ENCODE measurements around the gene GOPC.

GOPC gene

GRCh38 chr6:117548797-117549301 is 53.5 kb downstream of the GOPC start:
- TF ChIP-seq, protein P1, sequence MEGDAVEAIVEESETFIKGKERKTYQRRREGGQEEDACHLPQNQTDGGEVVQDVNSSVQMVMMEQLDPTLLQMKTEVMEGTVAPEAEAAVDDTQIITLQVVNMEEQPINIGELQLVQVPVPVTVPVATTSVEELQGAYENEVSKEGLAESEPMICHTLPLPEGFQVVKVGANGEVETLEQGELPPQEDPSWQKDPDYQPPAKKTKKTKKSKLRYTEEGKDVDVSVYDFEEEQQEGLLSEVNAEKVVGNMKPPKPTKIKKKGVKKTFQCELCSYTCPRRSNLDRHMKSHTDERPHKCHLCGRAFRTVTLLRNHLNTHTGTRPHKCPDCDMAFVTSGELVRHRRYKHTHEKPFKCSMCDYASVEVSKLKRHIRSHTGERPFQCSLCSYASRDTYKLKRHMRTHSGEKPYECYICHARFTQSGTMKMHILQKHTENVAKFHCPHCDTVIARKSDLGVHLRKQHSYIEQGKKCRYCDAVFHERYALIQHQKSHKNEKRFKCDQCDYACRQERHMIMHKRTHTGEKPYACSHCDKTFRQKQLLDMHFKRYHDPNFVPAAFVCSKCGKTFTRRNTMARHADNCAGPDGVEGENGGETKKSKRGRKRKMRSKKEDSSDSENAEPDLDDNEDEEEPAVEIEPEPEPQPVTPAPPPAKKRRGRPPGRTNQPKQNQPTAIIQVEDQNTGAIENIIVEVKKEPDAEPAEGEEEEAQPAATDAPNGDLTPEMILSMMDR (IDR thresholded peaks at IDR 0.05; ENCODE audit: low read depth, low read length), result no peak
- TF ChIP-seq EZH2phosphoT487 (IDR thresholded peaks at IDR 0.05; ENCODE audit: low read depth), result no peak
- peak overlapping the region; percentile 52 for H2AFZ ChIP-seq (ENCODE audit: low read depth, low read length)
- no peak overlapping the region for H3K9ac ChIP-seq (ENCODE audit: low read length)
- H3K79me2 ChIP-seq (ENCODE audit: low read length), result no peaks in the 10 kb centered on the region
- no peaks in the 10 kb centered on the region for H3K36me3 ChIP-seq (replicated peaks; ENCODE audit: low read depth, low read length)
- peak overlapping the region; percentile 54 for H3K27ac ChIP-seq (ENCODE audit: low read length)
- no peaks in the 10 kb centered on the region for H3K27me3 ChIP-seq (ENCODE audit: low read depth, low read length)
- H4K20me1 ChIP-seq (ENCODE audit: insufficient read depth, low read length), result no peaks in the 10 kb centered on the region
- H3K4me3 ChIP-seq (ENCODE audit: low read length), result peak overlapping the region; percentile 49
- H3K4me1 ChIP-seq (ENCODE audit: low read length), result peaks cover 22% of the 10 kb centered on the region
- no peaks in the 10 kb centered on the region for H3K9me3 ChIP-seq (ENCODE audit: insufficient read depth, low read length)
- peak overlapping the region; percentile 61 for H3K4me2 ChIP-seq (ENCODE audit: low read length)

- no peak overlapping the region for H2AFZ ChIP-seq (ENCODE audit: low read depth, low read length)
- no peaks in the 10 kb centered on the region for H3K27me3 ChIP-seq (ENCODE audit: low read depth, low read length)
- peak overlapping the region; percentile 61 for H3K4me2 ChIP-seq (ENCODE audit: low read length)
- H3K9ac ChIP-seq (ENCODE audit: low read length), result no peak overlapping the region
- H4K20me1 ChIP-seq (ENCODE audit: insufficient read depth, low read length), result no peaks in the 10 kb centered on the region
- no peak overlapping the region for H3K4me3 ChIP-seq (ENCODE audit: low read length)
- no peaks in the 10 kb centered on the region for H3K79me2 ChIP-seq (ENCODE audit: low read length)
- H3K9me3 ChIP-seq (ENCODE audit: insufficient read depth, low read length), result no peaks in the 10 kb centered on the region
- TF ChIP-seq, protein P1 (IDR thresholded peaks at IDR 0.05; ENCODE audit: low read depth, low read length), result no peak
- H3K36me3 ChIP-seq (replicated peaks; ENCODE audit: low read depth, low read length), result no peaks in the 10 kb centered on the region
- H3K27ac ChIP-seq (ENCODE audit: low read length), result no peak overlapping the region
- peaks cover 22% of the 10 kb centered on the region for H3K4me1 ChIP-seq (ENCODE audit: low read length)
Observed at GRCh38 chr6:117547688-117548621, 54.4 kb downstream of the GOPC start.

DNA sequence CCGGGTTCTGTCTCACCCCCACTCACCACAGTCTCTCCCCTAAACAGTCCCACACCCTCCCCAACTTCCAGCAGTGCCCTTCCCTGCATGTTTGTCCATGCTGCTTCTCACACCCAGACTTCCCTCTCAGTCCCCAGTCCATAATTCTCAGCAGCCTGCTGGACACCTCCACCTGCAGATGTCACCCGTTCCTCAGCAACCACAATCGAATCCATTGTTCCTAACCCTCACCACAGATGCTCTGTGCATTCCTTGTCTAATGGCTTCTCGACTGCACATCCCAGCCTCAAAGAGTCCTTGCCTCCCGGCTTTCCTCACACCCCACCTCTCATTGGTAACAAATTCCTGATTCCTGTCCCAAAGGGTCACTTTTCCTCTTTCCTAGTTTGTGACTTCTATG is 55.6 kb downstream of the GOPC start:
- H4K20me1 ChIP-seq (ENCODE audit: insufficient read depth, low read length), result no peaks in the 10 kb centered on the region
- no peaks in the 10 kb centered on the region for H3K27me3 ChIP-seq (ENCODE audit: low read depth, low read length)
- H3K4me1 ChIP-seq (ENCODE audit: low read length), result peaks cover 22% of the 10 kb centered on the region
- no peak overlapping the region for H3K9ac ChIP-seq (ENCODE audit: low read length)
- no peak overlapping the region for H3K4me3 ChIP-seq (ENCODE audit: low read length)
- no peak overlapping the region for H3K4me2 ChIP-seq (ENCODE audit: low read length)
- no peaks in the 10 kb centered on the region for H3K36me3 ChIP-seq (replicated peaks; ENCODE audit: low read depth, low read length)
- H2AFZ ChIP-seq (ENCODE audit: low read depth, low read length), result no peak overlapping the region
- no peak overlapping the region for H3K27ac ChIP-seq (ENCODE audit: low read length)
- TF ChIP-seq EZH2phosphoT487 (IDR thresholded peaks at IDR 0.05; ENCODE audit: low read depth), result no peak
- TF ChIP-seq, protein P1 (IDR thresholded peaks at IDR 0.05; ENCODE audit: low read depth, low read length), result no peak
- no peaks in the 10 kb centered on the region for H3K9me3 ChIP-seq (ENCODE audit: insufficient read depth, low read length)
- H3K79me2 ChIP-seq (ENCODE audit: low read length), result no peaks in the 10 kb centered on the region

- H3K4me3 ChIP-seq (ENCODE audit: low read length), result no peak overlapping the region
- H3K79me2 ChIP-seq (ENCODE audit: low read length), result no peaks in the 10 kb centered on the region
- no peak overlapping the region for H3K9ac ChIP-seq (ENCODE audit: low read length)
- H3K9me3 ChIP-seq (ENCODE audit: insufficient read depth, low read length), result no peaks in the 10 kb centered on the region
- H3K36me3 ChIP-seq (replicated peaks; ENCODE audit: low read depth, low read length), result no peaks in the 10 kb centered on the region
- TF ChIP-seq EZH2phosphoT487 (IDR thresholded peaks at IDR 0.05; ENCODE audit: low read depth), result no peak
- TF ChIP-seq, protein P1 (IDR thresholded peaks at IDR 0.05; ENCODE audit: low read depth, low read length), result no peak
- H2AFZ ChIP-seq (ENCODE audit: low read depth, low read length), result no peak overlapping the region
- H4K20me1 ChIP-seq (ENCODE audit: insufficient read depth, low read length), result no peaks in the 10 kb centered on the region
- peaks cover 20% of the 10 kb centered on the region for H3K4me1 ChIP-seq (ENCODE audit: low read length)
- no peaks in the 10 kb centered on the region for H3K27me3 ChIP-seq (ENCODE audit: low read depth, low read length)
- H3K4me2 ChIP-seq (ENCODE audit: low read length), result no peak overlapping the region
- no peak overlapping the region for H3K27ac ChIP-seq (ENCODE audit: low read length)
Observed at GRCh38 chr6:117545161-117545595, 57.1 kb downstream of the GOPC start.

Measured in OCI-LY3 (cell line).